Chondrocyte (in vitro differentiated cells): Measurements from ENCODE around the gene COL1A1. TPM values are rescaled to one million over a fixed set of nuclear protein-coding genes. Genes with fewer than 3 reads are reported as not detected.

Source experiments
- DNase-seq: peaks from one replicate; pipeline ENCODE4 v3.0.0; 2021; ENCODE audit warnings: mixed read lengths, low spot score
- H3K27ac Mint-ChIP-seq: one replicate; pipeline ENCODE4 v1.8.0; 2021; ENCODE audit warnings: mild to moderate bottlenecking, moderate library complexity, mixed read lengths; ENCODE audit not compliant: unreplicated experiment
- H3K27me3 Mint-ChIP-seq: 2 replicates; pipeline ENCODE4 v1.8.0; 2021; ENCODE audit warnings: low read depth, mixed read lengths
- H3K36me3 Mint-ChIP-seq: 2 replicates; pipeline ENCODE4 v1.8.0; 2021; ENCODE audit warnings: low read depth, mixed read lengths
- H3K4me1 Mint-ChIP-seq: 2 replicates; pipeline ENCODE4 v1.8.0; 2021; ENCODE audit warnings: low read depth, mild to moderate bottlenecking, mixed read lengths
- H3K4me3 Mint-ChIP-seq: one replicate; pipeline ENCODE4 v1.8.0; 2021; ENCODE audit warnings: mild to moderate bottlenecking, moderate library complexity, mixed read lengths; ENCODE audit not compliant: unreplicated experiment
- H3K9me3 Mint-ChIP-seq: 2 replicates; pipeline ENCODE4 v1.8.0; 2021; ENCODE audit warnings: low read depth, mixed read lengths
- CTCF ChIP-seq: fragments of 200-600 bp; sonication (generic); IDR thresholded peaks from 2 replicates; pipeline ENCODE4 v1.5.0; 2021; ENCODE audit warnings: antibody characterized with exemption, mild to moderate bottlenecking, moderate library complexity
- total RNA-seq: library from RNA; stranded (reverse); gene quantifications from 3 replicates; pipeline ENCODE4 v1.2.1, GENCODE V29; 2021

The COL1A1 gene
- total RNA-seq, 1 donor from 2014 or later, result 35,333 TPM

DNA sequence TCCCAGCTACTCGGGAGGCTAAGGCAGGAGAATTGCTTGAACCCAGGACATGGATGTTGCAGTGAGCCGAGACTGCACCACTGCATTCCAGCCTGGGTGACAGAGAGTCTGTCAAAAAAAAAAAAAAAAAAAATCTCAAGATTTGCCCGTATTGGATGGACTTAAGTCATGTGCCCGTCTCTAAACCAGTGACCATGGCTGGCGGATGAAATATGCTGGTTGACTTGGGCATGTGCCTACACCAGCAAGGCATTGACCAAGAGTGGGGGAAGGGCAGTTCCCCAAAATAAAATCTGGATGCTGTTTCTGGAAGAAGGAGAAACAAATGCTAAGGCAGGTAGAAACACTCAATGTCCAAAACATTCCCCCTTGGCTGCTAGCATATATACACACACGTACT lies 21.5 kb upstream of the COL1A1 start:
- H3K27me3 Mint-ChIP-seq, result no peaks in the 10 kb centered on the region
- peak overlapping the region; percentile 99 for H3K27ac Mint-ChIP-seq
- no peak overlapping the region for H3K4me3 Mint-ChIP-seq
- peaks cover 16% of the 10 kb centered on the region for H3K9me3 Mint-ChIP-seq
- H3K36me3 Mint-ChIP-seq, result peaks cover 4% of the 10 kb centered on the region
- DNase-seq, result no peak
- no peak for TF ChIP-seq CTCF
- peaks cover 58% of the 10 kb centered on the region for H3K4me1 Mint-ChIP-seq

- Mint-ChIP-seq H3K27me3 (no peaks in the 10 kb centered on the region), H3K36me3 (peaks cover under 1% of the 10 kb centered on the region), H3K4me3 (peak overlapping the region; percentile 51), H3K9me3 (peaks cover 12% of the 10 kb centered on the region), H3K27ac (peak overlapping the region; percentile 99), H3K4me1 (peaks cover 67% of the 10 kb centered on the region)
- no peak for DNase-seq
- TF ChIP-seq CTCF, result no peak
These were observed 20.6 kb upstream of the COL1A1 start for GRCh38 chr17:50221864-50222545.

DNA sequence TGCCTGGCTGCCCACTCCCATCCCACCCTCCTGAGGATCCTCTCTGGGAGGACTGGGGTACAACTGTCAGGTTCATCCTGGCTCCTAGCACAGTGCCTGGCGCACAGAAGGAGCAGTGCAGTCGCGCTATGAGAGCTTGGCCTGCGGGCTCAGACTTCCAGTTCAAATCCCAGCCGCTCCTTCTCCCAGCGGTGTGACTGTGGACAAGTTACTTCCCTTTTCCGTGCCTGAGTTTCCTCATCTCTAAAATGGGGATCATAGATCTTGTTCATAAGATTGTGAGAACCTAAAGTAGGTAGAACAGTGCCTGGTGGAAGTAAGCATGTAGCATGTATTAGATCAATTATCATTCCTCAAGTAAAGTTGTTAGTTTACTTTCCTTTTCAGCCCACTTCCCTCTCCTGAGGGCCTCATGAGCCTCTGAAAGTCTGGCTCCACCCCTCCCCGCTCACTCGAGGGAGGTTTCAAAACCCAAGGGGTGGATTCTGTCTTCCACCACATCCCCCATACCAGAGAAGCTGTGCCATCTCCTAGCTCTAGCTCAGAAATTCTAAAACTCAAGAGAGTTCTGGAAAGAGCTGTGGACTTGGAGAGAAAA lies 19.9 kb upstream of the COL1A1 start:
- Mint-ChIP-seq H3K27ac (peak overlapping the region; percentile 99), H3K4me3 (peak overlapping the region; percentile 51), H3K9me3 (peaks cover 10% of the 10 kb centered on the region), H3K27me3 (no peaks in the 10 kb centered on the region), H3K4me1 (peaks cover 73% of the 10 kb centered on the region), H3K36me3 (no peaks in the 10 kb centered on the region)
- TF ChIP-seq CTCF, result no peak
- DNase-seq, result no peak

DNA sequence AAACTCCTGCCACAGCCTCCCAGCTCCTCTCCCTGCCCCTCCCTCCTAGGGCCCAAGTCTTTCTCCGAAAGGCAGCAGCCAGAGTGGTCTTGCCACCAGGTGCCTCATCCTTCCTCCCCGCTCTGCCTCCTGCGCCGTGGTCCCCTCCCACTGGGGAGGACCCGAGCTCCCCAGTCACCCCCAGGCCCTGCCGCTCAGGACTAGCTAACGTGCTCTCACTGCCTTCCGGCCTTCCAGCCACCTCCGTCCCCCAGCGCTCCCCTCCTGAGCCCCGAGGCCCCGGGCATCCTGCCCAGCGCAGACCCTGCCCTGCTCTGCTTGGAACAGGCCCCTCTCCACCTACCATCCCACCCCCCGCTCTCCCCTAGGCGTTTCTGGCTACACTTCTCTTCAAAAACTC lies 19.4 kb upstream of the COL1A1 start:
- Mint-ChIP-seq H3K9me3 (peaks cover 7% of the 10 kb centered on the region), H3K4me1 (peaks cover 79% of the 10 kb centered on the region), H3K4me3 (peak overlapping the region; percentile 47), H3K27me3 (no peaks in the 10 kb centered on the region), H3K36me3 (no peaks in the 10 kb centered on the region), H3K27ac (peak overlapping the region; percentile 99)
- DNase-seq, result no peak
- no peak for TF ChIP-seq CTCF

DNA sequence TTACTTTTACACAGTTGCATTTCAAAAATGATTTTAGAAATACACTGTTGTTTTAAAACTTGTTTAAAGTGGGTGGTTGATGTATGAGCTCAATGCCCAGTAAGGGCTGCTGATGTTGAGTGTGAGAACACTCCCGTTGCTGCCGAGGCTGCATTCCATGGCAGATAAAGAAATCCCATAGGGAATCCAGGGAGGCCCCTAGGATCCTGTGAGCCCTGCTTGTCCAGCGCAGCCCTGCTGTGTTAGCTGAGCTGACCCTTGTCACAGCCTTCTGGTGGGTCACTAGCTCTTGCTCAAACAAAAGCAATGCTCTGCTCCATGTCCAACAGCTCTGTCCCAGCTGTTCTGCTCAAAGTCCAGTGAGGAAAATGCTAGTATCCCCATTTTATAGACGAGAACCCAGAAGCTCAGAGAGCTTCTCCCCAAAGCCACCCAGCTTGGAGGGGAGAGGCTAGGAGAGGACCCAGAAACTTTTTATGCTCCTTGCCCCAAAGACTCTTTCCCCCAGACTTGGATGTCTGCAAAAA lies 18.6 kb upstream of the COL1A1 start:
- Mint-ChIP-seq H3K4me3 (peak overlapping the region; percentile 60), H3K36me3 (no peaks in the 10 kb centered on the region), H3K27ac (peak overlapping the region; percentile 99), H3K9me3 (peaks cover 2% of the 10 kb centered on the region), H3K27me3 (no peaks in the 10 kb centered on the region), H3K4me1 (peaks cover 87% of the 10 kb centered on the region)
- DNase-seq, result no peak
- TF ChIP-seq CTCF, result no peak
